ENCODE data around the gene COPS9. TPM values are rescaled to one million over a fixed set of nuclear protein-coding genes. Genes with fewer than 3 reads are reported as not detected.

The COPS9 gene
- total RNA-seq, 1 donor from 2014 or later: 39.3 TPM

GRCh38 chr2:240151477-240152031 is 15.4 kb upstream of the COPS9 start:
- ATAC-seq: no peak
- DNase-seq (ENCODE audit: low spot score): no peak

- DNase-seq (ENCODE audit: low spot score) (no peak), ATAC-seq (peak; percentile 83)
Measured at GRCh38 chr2:240149943-240150784, 14.1 kb upstream of the COPS9 start.

DNA sequence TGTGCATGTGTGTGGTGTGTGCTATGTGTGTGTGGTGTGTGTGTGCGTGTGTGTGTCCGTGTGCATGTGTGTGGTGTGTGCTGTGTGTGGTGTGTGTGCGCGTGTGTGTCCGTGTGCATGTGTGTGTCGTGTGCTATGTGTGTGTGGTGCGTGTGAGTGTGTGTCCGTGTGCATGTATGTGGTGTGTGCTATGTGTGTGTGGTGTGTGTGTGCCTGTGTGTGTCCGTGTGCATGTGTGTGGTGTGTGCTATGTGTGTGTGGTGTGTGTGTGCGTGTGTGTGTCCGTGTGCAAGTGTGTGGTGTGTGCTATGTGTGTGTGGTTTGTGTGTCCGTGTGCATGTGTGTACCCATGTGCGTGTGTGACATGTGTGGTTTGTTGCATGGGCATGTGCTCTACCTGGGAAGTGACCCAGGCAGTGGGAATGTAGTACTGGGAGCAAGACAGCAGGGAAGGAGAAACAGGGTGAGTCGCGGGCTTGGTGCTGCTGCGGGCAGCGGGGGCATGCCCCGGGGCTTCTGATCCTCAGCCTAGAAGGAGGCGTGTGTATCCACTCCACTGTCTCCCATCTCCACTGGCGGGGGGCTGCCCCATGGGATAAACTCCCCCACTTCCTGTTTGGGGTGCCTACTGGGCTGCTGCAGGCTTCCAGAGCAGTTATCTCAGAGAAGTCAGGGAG is 11.9 kb upstream of the COPS9 start:
- no peak for DNase-seq (ENCODE audit: low spot score)
- ATAC-seq: no peak

DNA sequence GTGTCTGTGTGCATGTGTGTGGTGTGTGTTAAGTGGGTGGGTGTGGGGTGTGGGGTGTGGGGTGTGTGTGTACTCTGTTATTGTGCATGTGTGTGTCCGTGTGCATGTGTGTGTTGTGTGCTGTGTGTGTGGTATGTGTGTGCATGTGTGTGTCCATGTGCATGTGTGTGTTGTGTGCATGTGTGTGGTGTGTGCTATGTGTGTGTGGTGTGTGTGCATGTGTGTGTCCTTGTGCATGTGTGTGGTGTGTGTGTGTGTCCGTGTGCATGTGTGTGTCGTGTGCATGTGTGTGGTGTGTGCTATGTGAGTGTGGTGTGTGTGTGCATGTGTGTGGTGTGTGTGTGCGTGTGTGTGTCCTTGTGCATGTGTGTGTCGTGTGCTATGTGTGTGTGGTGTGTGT is 11.3 kb upstream of the COPS9 start:
- no peak for DNase-seq (ENCODE audit: low spot score)
- ATAC-seq: no peak

DNA sequence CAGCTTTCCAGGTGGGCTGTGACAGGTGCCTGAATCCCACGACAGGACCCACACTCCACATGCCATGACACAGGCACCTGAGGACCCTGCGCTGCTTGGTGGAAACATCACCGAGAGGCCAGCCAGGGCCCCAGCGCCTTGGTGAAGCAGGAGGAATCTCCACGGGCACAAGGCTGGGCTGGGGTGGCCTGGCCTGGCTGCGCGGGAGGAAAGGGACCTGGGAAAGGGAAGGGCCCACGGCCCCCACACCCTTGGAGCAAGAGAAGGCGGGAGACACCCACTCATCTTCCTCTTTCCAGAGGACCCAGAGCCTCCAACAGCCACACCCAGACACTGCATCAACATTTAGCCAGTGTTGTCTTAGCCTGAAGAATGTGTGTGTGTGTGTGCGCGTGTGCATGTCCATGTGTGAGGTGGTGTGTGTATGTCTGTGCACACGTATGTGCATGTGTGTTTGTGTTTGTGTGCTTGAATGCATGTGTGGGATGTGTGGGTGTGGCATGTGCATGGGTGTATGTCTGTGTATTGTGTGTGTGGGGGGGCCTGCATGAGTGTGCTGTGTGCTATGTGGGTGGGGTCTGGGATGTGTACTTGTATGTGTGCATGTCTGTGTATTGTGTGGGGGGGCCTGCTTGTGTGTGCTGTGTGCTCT is 10.6 kb upstream of the COPS9 start:
- no peak for DNase-seq (ENCODE audit: low spot score)
- no peak for ATAC-seq

DNA sequence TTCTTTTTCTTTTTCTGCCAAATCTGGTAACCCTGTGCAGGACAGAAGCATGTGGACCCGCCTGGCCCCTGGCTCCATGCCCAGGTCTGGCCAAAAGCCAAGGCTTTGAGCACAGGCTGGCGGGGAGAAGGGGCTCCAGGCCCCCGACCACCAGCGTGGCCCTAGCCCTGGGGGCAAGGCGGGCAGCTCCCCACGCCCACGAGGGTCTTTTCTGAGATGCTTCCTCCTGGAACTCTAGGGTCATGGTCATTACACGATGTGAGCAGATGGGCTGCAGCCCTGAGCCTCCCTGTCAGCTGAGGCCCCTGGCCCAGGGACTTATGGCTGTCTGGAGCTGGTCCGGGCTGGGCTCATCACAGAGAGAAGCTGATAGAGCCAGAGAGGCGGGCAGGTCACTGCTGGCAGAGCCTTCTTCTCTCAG is 10.0 kb upstream of the COPS9 start:
- no peak for ATAC-seq
- no peak for DNase-seq (ENCODE audit: low spot score)

DNA sequence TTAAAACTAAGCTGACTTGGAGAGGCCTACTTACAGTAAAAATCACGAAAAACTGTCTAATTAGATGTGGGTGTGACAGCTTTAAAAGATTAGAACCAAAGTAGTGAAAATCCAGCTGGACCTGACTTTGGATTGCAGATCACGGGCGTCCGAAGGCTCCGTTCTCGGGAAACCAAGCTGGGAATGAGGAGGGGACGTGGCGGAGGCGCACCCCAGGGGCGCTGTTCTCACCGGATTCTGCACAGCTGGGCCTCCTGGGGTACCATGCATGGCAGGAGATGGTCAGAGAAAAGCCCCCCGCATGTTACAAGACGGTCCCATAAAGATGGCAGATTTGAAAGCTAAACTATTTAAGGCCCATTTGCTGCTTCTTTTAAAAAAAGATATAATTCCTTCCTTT is 9.4 kb upstream of the COPS9 start:
- DNase-seq (ENCODE audit: low spot score) (no peak), ATAC-seq (no peak)

DNA sequence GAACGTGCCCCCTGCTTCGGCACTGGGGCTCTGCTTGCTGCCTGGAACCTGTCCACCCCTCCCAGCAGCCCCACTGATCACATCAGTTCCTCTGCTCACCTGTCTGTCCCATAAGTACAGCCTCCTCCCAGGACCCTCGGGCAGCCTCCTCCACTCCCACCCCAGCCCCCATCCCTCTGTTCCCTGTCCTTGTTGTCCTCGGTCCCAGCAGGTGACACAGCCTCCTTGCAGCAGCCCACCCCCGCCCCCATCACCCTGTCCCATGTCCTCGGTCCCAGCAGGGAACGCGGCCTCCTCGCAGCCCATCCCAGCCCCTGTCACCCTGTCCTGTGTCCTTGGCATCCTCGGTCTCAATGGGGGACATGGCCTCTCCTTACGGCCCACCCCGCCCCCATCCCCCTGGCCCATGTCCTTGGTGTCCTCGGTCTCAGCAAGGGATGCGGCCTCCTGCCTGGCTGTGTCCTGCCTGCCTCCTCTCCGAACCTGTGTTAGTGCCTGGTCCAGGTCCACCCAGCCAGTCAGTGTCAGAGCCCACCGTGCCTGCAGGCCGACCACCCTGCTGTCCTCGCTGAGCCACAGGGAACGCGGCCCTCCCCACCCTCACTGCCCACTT is 8.7 kb upstream of the COPS9 start:
- no peak for DNase-seq (ENCODE audit: low spot score)
- ATAC-seq: no peak

GRCh38 chr2:240143801-240144648 is 7.9 kb upstream of the COPS9 start:
- DNase-seq (ENCODE audit: low spot score) (peak; percentile 68), ATAC-seq (peak; percentile 94)

DNA sequence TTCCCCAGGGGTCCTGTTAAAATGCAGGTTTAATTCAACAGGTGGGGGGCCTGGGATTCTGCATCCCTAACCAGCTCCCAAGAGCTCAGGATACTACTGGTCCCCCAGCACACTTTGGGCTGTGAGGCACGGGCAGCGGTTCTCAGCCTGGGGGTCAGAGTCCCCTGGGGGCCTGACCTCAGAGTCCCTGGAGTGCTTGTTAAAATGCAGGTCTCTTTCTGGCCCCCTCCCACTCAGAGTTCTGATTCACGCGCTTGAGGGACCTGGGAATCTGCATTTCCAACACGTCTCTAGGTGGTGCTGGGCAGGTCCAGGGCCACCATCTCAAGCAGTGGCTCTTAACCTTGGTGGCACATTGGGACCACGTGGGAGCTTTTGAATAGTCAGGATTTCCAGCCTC is 7.2 kb upstream of the COPS9 start:
- DNase-seq (ENCODE audit: low spot score) (no peak), ATAC-seq (no peak)

- ATAC-seq (no peak), DNase-seq (ENCODE audit: low spot score) (no peak)
Measured at GRCh38 chr2:240142859-240143258, 6.8 kb upstream of the COPS9 start.

DNA sequence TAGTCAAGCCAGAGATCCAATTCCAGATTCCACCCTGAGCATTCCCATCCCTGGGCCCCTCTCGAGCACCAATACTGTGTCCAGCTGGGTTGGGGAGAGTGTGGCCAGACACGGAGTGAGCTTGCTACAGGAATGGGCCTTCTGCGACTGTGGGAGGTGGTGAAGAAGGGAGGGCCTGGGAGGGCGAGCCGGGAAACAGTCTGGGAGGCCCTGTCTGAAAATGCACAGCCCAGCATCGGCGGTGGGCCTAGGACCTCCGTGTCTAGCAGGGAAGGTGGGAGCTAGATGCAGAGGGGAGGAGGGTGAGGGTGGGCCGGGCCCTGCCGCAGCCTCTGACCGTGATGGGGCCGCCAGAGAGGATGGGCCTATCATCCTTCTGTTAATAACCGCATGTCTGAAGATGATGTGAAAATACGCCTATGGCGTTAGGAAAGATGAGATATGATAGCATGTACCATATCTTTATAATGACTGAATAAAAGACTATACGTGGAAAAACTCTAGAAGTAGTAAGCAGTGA is 6.2 kb upstream of the COPS9 start:
- DNase-seq (ENCODE audit: low spot score): no peak

GRCh38 chr2:240141736-240142135 is 5.6 kb upstream of the COPS9 start:
- DNase-seq (ENCODE audit: low spot score) (no peak), ATAC-seq (no peak)

More for the DNA sequence above, 6.2 kb upstream of the COPS9 start:
- ATAC-seq: no peak

DNA sequence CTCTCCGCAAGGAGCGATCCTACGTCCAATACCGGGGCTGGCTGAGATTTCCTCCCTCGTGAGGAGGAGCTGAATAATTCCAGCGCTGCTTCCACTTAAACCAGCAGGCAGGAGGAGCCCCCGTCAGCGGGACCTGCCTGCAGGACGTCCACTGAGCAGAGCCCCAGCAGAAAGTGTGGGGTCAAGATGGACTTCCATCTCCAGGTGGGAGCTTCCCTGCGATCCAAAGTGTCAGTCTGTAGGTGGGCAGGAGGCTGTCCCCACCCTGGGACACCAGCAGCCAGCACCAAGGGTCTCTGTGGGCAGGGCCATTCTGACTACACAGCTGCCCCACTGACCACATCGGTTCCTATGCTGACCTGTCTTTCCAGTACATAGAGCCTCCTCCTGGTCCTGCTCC is 4.8 kb upstream of the COPS9 start:
- DNase-seq (ENCODE audit: low spot score) (no peak), ATAC-seq (no peak)

- ATAC-seq: no peak
- DNase-seq (ENCODE audit: low spot score): no peak
Measured at GRCh38 chr2:240140511-240140910, 4.4 kb upstream of the COPS9 start, which contains the start of gene OTOS. TSS of gene OTOS (minus strand) at chr2:240140658. CDS start at chr2:240140326, 332 bp downstream.

- ATAC-seq: no peak
- DNase-seq (ENCODE audit: low spot score): no peak
Measured at GRCh38 chr2:240139666-240140393, 3.7 kb upstream of the COPS9 start.

GRCh38 chr2:240139011-240139441 is 2.9 kb upstream of the COPS9 start:
- no peak for ATAC-seq
- DNase-seq (ENCODE audit: low spot score): no peak

- DNase-seq (ENCODE audit: low spot score) (no peak), ATAC-seq (no peak)
Measured at GRCh38 chr2:240138254-240138984, 2.3 kb upstream of the COPS9 start.
